ENCODE measurements around the gene HSPA1A. TPM values are rescaled to one million over a fixed set of nuclear protein-coding genes. Genes with fewer than 3 reads are reported as not detected.

Gene HSPA1A
- total RNA-seq, 2 donors from 2014 or later, result 230 to 440 TPM

DNA sequence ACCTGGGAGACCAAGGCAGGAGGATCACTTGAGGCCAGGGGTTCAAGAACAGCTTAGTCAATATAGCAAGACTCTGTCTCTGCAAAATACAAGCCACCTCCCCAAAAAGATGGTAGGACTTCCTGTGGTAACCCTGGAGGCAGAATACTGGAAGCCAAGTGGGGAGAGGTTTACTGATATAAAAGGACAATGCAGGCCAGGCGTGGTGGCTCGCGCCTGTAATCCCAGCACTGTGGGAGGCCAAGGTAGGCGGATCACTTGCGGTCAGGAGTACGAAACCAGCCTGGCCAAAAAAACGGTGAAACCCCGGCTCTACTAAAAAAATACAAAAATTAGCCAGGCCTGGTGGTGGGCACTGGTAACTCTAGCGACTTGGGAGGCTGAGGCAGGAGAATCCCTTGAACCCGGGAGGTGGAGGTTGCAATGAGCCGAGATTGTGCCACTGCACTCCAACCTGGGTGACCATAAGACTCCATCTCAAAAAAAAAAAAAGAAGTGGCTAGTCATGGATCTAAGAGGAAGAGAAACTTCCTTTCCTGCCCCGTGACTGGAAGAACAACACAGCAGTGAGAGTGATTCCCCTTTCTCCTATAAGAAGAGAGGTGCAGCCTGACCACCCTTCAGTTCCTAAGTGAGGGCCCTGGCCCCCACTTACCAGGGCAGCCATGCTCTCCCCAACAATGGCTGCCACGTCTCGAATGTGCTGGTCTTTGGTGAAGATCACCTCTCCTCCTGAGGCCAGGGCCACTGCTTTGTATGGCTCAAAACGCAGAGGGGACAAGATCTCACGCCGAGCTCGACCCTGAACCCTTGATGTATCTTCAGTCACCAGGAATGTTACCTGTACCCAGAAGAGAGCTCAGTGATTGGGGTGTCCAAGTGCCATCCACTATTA is 46.7 kb upstream of the HSPA1A start:
- Histone ChIP-seq H3K9me3 (no peaks in the 10 kb centered on the region), H3K27ac (no peak overlapping the region), H3K27me3 (replicated peaks; ENCODE audit: insufficient read depth) (no peaks in the 10 kb centered on the region), H3K36me3 (no peaks in the 10 kb centered on the region), H3K4me1 (replicated peaks) (no peaks in the 10 kb centered on the region), H3K4me3 (no peak overlapping the region)
- DNase-seq (ENCODE audit: low spot score), result no peak
- 94% methylated on average over 18 of the region's 18 CpGs for WGBS
- TF ChIP-seq, protein P1, sequence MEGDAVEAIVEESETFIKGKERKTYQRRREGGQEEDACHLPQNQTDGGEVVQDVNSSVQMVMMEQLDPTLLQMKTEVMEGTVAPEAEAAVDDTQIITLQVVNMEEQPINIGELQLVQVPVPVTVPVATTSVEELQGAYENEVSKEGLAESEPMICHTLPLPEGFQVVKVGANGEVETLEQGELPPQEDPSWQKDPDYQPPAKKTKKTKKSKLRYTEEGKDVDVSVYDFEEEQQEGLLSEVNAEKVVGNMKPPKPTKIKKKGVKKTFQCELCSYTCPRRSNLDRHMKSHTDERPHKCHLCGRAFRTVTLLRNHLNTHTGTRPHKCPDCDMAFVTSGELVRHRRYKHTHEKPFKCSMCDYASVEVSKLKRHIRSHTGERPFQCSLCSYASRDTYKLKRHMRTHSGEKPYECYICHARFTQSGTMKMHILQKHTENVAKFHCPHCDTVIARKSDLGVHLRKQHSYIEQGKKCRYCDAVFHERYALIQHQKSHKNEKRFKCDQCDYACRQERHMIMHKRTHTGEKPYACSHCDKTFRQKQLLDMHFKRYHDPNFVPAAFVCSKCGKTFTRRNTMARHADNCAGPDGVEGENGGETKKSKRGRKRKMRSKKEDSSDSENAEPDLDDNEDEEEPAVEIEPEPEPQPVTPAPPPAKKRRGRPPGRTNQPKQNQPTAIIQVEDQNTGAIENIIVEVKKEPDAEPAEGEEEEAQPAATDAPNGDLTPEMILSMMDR (IDR thresholded peaks at IDR 0.05), result no peak
- TF ChIP-seq POLR2AphosphoS5 (IDR thresholded peaks at IDR 0.05) (no peak), POLR2A (IDR thresholded peaks at IDR 0.05) (no peak)
- intact Hi-C loops (cut with DNase I), result no loop called here

DNA sequence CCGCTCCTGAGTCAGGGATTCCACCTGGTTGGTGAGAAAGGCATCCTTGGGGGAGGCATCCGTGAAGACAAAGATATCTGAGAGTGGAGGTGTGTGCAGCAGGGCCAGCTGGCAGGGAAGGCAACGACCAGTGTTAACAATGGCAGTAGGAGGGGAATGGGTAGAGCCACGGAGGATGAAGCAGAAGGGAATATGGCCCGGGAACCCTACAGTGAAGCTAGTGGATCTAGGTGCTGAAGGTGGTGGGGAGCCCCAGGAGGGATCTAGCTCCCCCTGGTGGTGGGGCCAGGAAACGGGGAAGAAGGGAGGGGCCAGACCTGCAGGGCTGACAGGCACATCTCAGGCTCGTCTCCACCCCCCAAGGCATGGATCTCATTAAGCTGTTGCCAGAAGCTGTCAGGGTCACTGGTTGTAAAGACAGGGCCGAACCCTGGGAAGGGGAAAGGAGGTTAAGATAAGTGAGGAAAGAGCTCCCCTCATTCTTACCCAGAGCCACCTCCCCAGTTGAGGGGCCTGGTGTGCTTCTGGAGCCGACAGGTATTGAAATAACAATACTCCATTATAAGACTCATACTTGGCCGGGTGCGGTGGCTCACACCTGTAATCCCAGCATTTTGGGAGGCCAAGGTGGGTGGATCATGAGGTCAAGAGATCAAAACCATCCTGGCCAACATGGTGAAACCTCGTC is 45.5 kb upstream of the HSPA1A start:
- Histone ChIP-seq H3K27me3 (replicated peaks; ENCODE audit: insufficient read depth) (no peaks in the 10 kb centered on the region), H3K27ac (no peak overlapping the region), H3K4me1 (replicated peaks) (no peaks in the 10 kb centered on the region), H3K4me3 (no peak overlapping the region), H3K9me3 (no peaks in the 10 kb centered on the region), H3K36me3 (no peaks in the 10 kb centered on the region)
- intact Hi-C loops (cut with DNase I), result loop anchor here (5.0 kb wide), 1 partner anchor 88 kb away; the partner anchor contains the start of gene LY6G5C
- peak; percentile 65 for DNase-seq (ENCODE audit: low spot score)
- WGBS, result 57% methylated on average over 12 of the region's 12 CpGs
- TF ChIP-seq POLR2A (IDR thresholded peaks at IDR 0.05), result no peak
- TF ChIP-seq, protein P1 (IDR thresholded peaks at IDR 0.05), result peak; percentile 55 to 82 (median 75)
- TF ChIP-seq POLR2AphosphoS5 (IDR thresholded peaks at IDR 0.05), result peak; percentile 48

DNA sequence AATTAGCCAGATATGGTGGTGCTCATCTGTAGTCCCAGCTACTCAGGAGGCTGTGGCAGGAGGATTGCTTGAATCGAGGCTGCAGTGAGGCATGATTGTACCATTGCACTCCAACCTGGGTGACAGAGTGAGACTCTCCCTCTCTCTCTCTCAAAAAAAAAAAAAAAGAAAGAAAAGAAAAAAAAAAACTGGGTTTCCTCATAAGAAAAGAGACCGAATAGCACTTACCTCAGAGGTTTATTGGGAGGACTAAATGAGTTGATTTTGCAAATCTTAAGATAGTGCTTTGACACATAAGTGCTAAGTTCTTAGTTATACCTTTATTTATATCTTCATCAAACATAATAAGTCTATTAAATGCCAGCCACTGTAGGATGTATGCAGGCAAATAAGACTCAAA is 44.5 kb upstream of the HSPA1A start:
- Histone ChIP-seq H3K27ac (no peak overlapping the region), H3K4me1 (replicated peaks) (no peaks in the 10 kb centered on the region), H3K36me3 (no peaks in the 10 kb centered on the region), H3K27me3 (replicated peaks; ENCODE audit: insufficient read depth) (no peaks in the 10 kb centered on the region), H3K9me3 (no peaks in the 10 kb centered on the region), H3K4me3 (no peak overlapping the region)
- intact Hi-C loops (cut with DNase I), result loop anchor here (5.0 kb wide), 1 partner anchor 89 kb away; the partner anchor contains the start of gene LY6G5C
- TF ChIP-seq, protein P1 (IDR thresholded peaks at IDR 0.05), result no peak
- no peak for TF ChIP-seq POLR2AphosphoS5 (IDR thresholded peaks at IDR 0.05)
- TF ChIP-seq POLR2A (IDR thresholded peaks at IDR 0.05), result no peak
- WGBS, result 92% methylated on average over 2 of the region's 2 CpGs
- DNase-seq (ENCODE audit: low spot score), result no peak

DNA sequence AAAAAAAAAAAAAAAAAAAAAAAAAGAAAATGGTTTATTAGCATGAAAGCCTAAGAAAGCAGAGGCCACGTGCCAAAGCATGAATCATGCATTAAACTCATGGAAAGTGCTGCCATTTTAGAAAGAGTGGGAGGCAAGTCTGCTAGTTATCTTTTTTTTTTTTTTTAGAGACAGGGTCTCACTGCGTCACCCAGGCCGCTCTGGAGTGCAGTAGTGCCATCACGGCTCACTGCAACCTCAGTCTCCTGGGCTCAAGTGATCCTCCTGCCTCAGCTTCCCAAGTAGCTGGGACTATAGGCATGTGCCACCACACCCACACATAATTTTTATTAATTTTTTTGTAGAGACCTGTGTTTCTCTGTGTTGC is 43.4 kb upstream of the HSPA1A start:
- H3K4me1 ChIP-seq (replicated peaks), result no peaks in the 10 kb centered on the region
- no peak overlapping the region for H3K27ac ChIP-seq
- no peak overlapping the region for H3K4me3 ChIP-seq
- intact Hi-C loops (cut with DNase I), result loop anchor here (5.0 kb wide), 1 partner anchor 90 kb away; the partner anchor contains the start of gene LY6G5C
- no peaks in the 10 kb centered on the region for H3K36me3 ChIP-seq
- WGBS, result 83% methylated on average over 4 of the region's 4 CpGs
- H3K27me3 ChIP-seq (replicated peaks; ENCODE audit: insufficient read depth), result no peaks in the 10 kb centered on the region
- H3K9me3 ChIP-seq, result no peaks in the 10 kb centered on the region
- TF ChIP-seq POLR2AphosphoS5 (IDR thresholded peaks at IDR 0.05) (no peak), POLR2A (IDR thresholded peaks at IDR 0.05) (no peak)
- TF ChIP-seq, protein P1 (IDR thresholded peaks at IDR 0.05), result no peak
- no peak for DNase-seq (ENCODE audit: low spot score)

All from prostate gland (tissue), 2 donors.